Tracheal epithelial cell (primary cell): ENCODE results near the gene OR9A4. TPM values are rescaled to one million over a fixed set of nuclear protein-coding genes. Genes with fewer than 3 reads are reported as not detected.

ENCODE experiments used
- total RNA-seq: library from RNA; depleted of rRNA; stranded (reverse); fragments of >200 nt; gene quantifications from 2 replicates; pipeline ENCODE4 v1.2.1, GENCODE V29; 2014

Gene OR9A4
- total RNA-seq = 0.21 TPM in 1 of 2 replicates, not detected in the other

GRCh38 chr7:141916099-141916498, at the start of gene OR9A4:
OR9A4 (plus strand) TSS chr7:141916399; CDS start chr7:141918876, 2,477 bp downstream.

GRCh38 chr7:141946796-141947195, 30.6 kb downstream of the OR9A4 start, which contains the start of gene CLEC5A:
CLEC5A (minus strand) TSS chr7:141946974; CDS start chr7:141946292, 682 bp downstream.

Other genes starting within 250 kb of the OR9A4 start
- 21.2 and 24.9 TPM in 2 replicates for gene DENND11, start 214.2 kb upstream of the OR9A4 start, total RNA-seq
- not detected in 2 replicates for gene WEE2, start 208.0 kb upstream of the OR9A4 start, total RNA-seq
- gene SSBP1, start 178.0 kb upstream of the OR9A4 start, total RNA-seq = 124 and 143 TPM in 2 replicates
- gene TAS2R3, start 152.3 kb upstream of the OR9A4 start, total RNA-seq = 1.4 and 1.5 TPM in 2 replicates
- 0.96 and 1.7 TPM in 2 replicates for gene TAS2R4, start 139.7 kb upstream of the OR9A4 start, total RNA-seq
- gene TAS2R5, start 126.2 kb upstream of the OR9A4 start, total RNA-seq = 2.2 and 2.8 TPM in 2 replicates
- not detected in 2 replicates for gene PRSS37, start 74.9 kb upstream of the OR9A4 start, total RNA-seq
- gene CLEC5A, start 30.6 kb downstream of the OR9A4 start, total RNA-seq = not detected in 2 replicates
- not detected in 2 replicates for gene TAS2R38, start 57.4 kb downstream of the OR9A4 start, total RNA-seq
- gene MGAM, start 79.5 kb downstream of the OR9A4 start, total RNA-seq = under 0.01 and 0.48 TPM in 2 replicates
- gene MGAM2, start 195.3 kb downstream of the OR9A4 start, total RNA-seq = not detected in 2 replicates